ENCODE measurements around the gene ZNF184. TPM values are rescaled to one million over a fixed set of nuclear protein-coding genes. Genes with fewer than 3 reads are reported as not detected.

The ZNF184 gene
- total RNA-seq, 2 experiments from 2014 or later, result 11.6 to 12.3 TPM

DNA sequence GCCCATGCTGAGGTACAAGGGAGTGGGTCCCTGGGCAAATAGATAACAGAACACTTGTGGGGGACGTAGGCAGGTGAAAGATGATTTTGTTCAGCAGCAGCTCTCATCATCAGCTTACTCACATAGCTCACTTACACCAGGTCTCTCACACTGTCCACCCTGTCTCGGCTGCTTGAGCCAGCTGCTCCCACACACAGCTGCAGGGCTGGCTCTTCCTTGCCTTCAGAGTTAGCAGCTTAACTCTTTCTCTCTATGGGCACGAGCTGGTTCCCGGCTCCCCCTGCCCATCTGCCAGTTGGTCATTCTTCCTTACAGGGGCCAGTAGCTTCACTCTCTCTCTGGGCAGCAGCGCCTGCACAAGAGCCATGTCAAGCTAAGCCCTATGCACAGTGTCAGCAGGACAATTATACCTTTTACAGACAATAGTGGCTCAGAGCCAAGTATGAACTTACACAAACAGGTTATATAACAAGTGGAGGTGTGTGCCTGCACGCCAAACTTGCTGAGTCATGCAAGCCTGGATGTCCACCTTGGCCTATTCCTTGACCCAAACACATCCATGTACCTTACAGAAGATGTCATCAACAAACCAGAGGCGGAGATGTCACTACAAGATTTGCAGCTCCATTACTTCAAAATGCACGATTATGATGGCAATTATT, 65.6 kb downstream of the ZNF184 start:
- POLR2A ChIA-PET, result no interaction called here
- no peaks in the 10 kb centered on the region for H3K27me3 Mint-ChIP-seq (ENCODE audit: low read depth)

GRCh38 chr6:27406085-27406484, 66.8 kb downstream of the ZNF184 start:
- no peak for ATAC-seq
- H3K9me3 Mint-ChIP-seq (ENCODE audit: insufficient read depth), result peaks cover 20% of the 10 kb centered on the region
- H3K4me3 Mint-ChIP-seq, result no peak overlapping the region
- no peaks in the 10 kb centered on the region for H3K4me1 Mint-ChIP-seq (ENCODE audit: low read depth)
- no peak overlapping the region for H3K27ac Mint-ChIP-seq
- no peaks in the 10 kb centered on the region for H3K27me3 Mint-ChIP-seq (ENCODE audit: low read depth)
- ChIA-PET POLR2A (no interaction called here), CTCF (no interaction called here)
- H3K36me3 Mint-ChIP-seq (ENCODE audit: low read depth), result peaks cover 15% of the 10 kb centered on the region
- DNase-seq, result no peak

More for the DNA sequence above, 65.6 kb downstream of the ZNF184 start:
- no peak for DNase-seq
- no peak overlapping the region for H3K27ac Mint-ChIP-seq
- peaks cover 11% of the 10 kb centered on the region for H3K9me3 Mint-ChIP-seq (ENCODE audit: insufficient read depth)
- no peaks in the 10 kb centered on the region for H3K4me1 Mint-ChIP-seq (ENCODE audit: low read depth)
- no peak for ATAC-seq
- CTCF ChIA-PET, result no interaction called here
- H3K36me3 Mint-ChIP-seq (ENCODE audit: low read depth), result peaks cover 9% of the 10 kb centered on the region
- H3K4me3 Mint-ChIP-seq, result no peak overlapping the region

- Mint-ChIP-seq H3K27me3 (ENCODE audit: low read depth) (no peaks in the 10 kb centered on the region), H3K27ac (no peak overlapping the region), H3K4me3 (no peak overlapping the region), H3K9me3 (ENCODE audit: insufficient read depth) (peaks cover 36% of the 10 kb centered on the region), H3K36me3 (ENCODE audit: low read depth) (peaks cover 41% of the 10 kb centered on the region), H3K4me1 (ENCODE audit: low read depth) (no peaks in the 10 kb centered on the region)
- no peak for DNase-seq
- ATAC-seq, result no peak
- CTCF ChIA-PET, result no interaction called here
- POLR2A ChIA-PET, result no interaction called here
These were observed 71.8 kb downstream of the ZNF184 start for GRCh38 chr6:27400877-27401642.

Other genes starting within 250 kb of the ZNF184 start
- under 1 TPM; 0.81 to 0.82 TPM for gene PRSS16, start 225.4 kb downstream of the ZNF184 start, total RNA-seq
- gene POM121L2, start 160.8 kb downstream of the ZNF184 start, total RNA-seq, result not detected
- 1 to 10 TPM; 1.1 to 1.9 TPM for gene ZNF391, start 84.3 kb downstream of the ZNF184 start, total RNA-seq